Adrenal gland (tissue), 12 donors: ENCODE data around the gene DENND4A. TPM values are rescaled to one million over a fixed set of nuclear protein-coding genes. Genes with fewer than 3 reads are reported as not detected.
A peak's percentile ranks its signal among the peaks of the same experiment; 100 is the strongest.

Experiments
- DNase-seq, 7 donors: peaks; one replicate each; pipeline ENCODE4 v3.0.0-alpha.2; 2019 to 2020
- H3K27ac ChIP-seq, 5 donors: fragments of 200-600 bp; sonication (generic) in 4 of 5; 1 replicate in 3 of 5; 2 replicates in 2 of 5; pipeline versions ENCODE4 v1.5.1 to v1.8.0; 2016 to 2020; ENCODE audit warnings: mild to moderate bottlenecking in 1 of 5
- H3K27me3 ChIP-seq: fragments of 200-600 bp; 2 replicates; pipeline ENCODE4 v1.8.0; 2021
- H3K36me3 ChIP-seq, 2 donors: fragments of 200-600 bp; replicated peaks in 1 of 2; 1 replicate in 1 of 2; 2 replicates in 1 of 2; pipeline versions ENCODE4 v1.5.1 to v1.8.0; 2018 to 2022
- H3K4me1 ChIP-seq, 2 donors: fragments of 200-600 bp; replicated peaks in 1 of 2; 1 replicate in 1 of 2; 2 replicates in 1 of 2; pipeline versions ENCODE4 v1.5.1 to v1.8.0; 2018 to 2021
- H3K4me3 ChIP-seq, 4 donors: fragments of 200-600 bp; sonication (generic) in 3 of 4; one replicate each; pipeline ENCODE4 v1.5.1; 2016 to 2018
- H3K9me3 ChIP-seq, 3 donors: fragments of 200-600 bp; sonication (generic) in 1 of 3; replicated peaks in 1 of 3; 1 replicate in 2 of 3; 2 replicates in 1 of 3; pipeline versions ENCODE4 v1.5.1 to v1.8.0; 2016 to 2021
- POLR2A ChIP-seq, 2 donors: fragments of 450-650 bp; IDR thresholded peaks; one replicate each; pipeline ENCODE4 v1.6.1; 2017; ENCODE audit warnings: antibody characterized with exemption in 2 of 2, mild to moderate bottlenecking in 2 of 2, moderate library complexity in 1 of 2
- WGBS, 4 donors: extraction: QIAGEN DNeasy Blood & Tissue Kit in 2 of 4; methylation state at CpG; one replicate each; pipeline versions ENCODE4 v1.1.5 to v1.1.7; 2013 to 2017; 5-methylcytosine and 5-hydroxymethylcytosine counted together
- intact Hi-C, 2 donors: fragments of 100-400 bp; cut with DNase I; formaldehyde crosslinking; loops; one replicate each; pipeline versions ENCODE4 v1.14.1 to v1.15.0; 2022 to 2023
- polyA plus RNA-seq, 3 donors: library from polyadenylated mRNA; stranded (reverse); fragments of 200-250 nt in 2 of 3; fragments of 350-450 nt in 1 of 3; fragmentation: Illumina TruSeq in 1 of 3; extraction: RNeasy Lipid Tissue Mini Kit (QIAGEN cat#74804) in 1 of 3; gene quantifications; one replicate each; pipeline ENCODE4 v1.2.3, GENCODE V29; 2013 to 2014
- total RNA-seq, 9 donors: library from RNA; depleted of rRNA in 4 of 9; stranded (reverse); fragments of >200 nt in 4 of 9; fragments of 120-200 nt in 1 of 9; fragmentation: NEBNext Ultra II Directional in 1 of 9; extraction: Animal tissue kit (Norgen Biotek cat#: 25700) in 1 of 9; gene quantifications; one replicate each; pipeline versions ENCODE4 v1.1.0 to v1.2.4, GENCODE V29; 2013 to 2023
- TF ChIP-seq, protein P1 (sequence below), 6 experiments: fragments of 450-650 bp in 4 of 6; fragments of 200-600 bp in 2 of 6; sonication (generic) in 1 of 6; IDR thresholded peaks; 1 replicate in 5 of 6; 2 replicates in 1 of 6; pipeline versions ENCODE4 v1.5.1 to v1.8.0; 2016 to 2021; ENCODE audit warnings: antibody characterized with exemption in 6 of 6, mild to moderate bottlenecking in 2 of 6, moderate library complexity in 1 of 6
- donor health status: healthy with polysubstance abuse.
- donor health status: Bipolar disorder and iron deficiency.
- donor health status: DM: yes; HTN: yes; CAD: no.
- donor health status: DM: no; HTN: no; CAD: no.
- donor health status: DM: no; HTN: no; CAD: no.
- donor health status: DM: yes; HTN: yes; CAD: no.

The DENND4A gene
- total and polyA plus RNA-seq, 12 donors: 12.9 to 51.8 (median 35.0) TPM

DNA sequence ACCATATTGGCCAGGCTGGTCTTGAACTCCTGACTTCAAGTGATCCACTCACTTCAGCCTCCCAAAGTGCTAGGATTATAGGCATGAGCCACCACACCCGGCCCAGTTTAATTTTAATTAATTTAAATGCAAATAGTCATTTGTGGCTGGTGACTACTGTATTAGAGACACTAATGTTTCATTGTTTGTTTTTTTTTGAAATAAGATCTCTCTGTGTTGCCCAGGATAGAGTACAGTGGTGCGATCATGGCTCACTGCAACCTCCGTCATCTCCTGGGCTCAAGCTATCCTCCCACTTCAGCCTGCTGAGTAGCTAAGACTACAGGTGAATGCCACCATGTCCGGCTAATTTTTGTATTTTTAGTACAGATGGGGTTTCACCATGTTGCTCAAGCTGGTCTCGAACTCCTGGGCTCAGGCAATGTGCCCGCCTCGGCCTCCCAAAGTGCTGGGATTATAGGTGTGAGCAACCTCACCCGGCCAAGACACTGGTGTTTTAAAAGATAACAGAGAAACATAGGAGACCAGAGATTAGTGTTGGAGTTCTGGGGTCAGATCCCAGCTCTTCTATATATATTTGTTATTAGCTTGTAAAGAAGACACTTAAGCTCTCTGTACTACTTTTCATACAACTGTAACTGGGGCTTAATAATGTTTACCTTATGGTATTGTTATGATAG lies 42.6 kb upstream of the DENND4A start:
- Histone ChIP-seq H3K36me3 (no peaks in the 10 kb centered on the region), H3K9me3 (no peaks in the 10 kb centered on the region), H3K4me3 (no peak overlapping the region), H3K27me3 (no peaks in the 10 kb centered on the region), H3K27ac (peak overlapping the region in 2 of 5 donors; percentile 91 to 94), H3K4me1 (peaks cover 23 to 35% of the 10 kb centered on the region in 2 donors)
- no peak for TF ChIP-seq POLR2A (IDR thresholded peaks at IDR 0.05)
- TF ChIP-seq, protein P1, sequence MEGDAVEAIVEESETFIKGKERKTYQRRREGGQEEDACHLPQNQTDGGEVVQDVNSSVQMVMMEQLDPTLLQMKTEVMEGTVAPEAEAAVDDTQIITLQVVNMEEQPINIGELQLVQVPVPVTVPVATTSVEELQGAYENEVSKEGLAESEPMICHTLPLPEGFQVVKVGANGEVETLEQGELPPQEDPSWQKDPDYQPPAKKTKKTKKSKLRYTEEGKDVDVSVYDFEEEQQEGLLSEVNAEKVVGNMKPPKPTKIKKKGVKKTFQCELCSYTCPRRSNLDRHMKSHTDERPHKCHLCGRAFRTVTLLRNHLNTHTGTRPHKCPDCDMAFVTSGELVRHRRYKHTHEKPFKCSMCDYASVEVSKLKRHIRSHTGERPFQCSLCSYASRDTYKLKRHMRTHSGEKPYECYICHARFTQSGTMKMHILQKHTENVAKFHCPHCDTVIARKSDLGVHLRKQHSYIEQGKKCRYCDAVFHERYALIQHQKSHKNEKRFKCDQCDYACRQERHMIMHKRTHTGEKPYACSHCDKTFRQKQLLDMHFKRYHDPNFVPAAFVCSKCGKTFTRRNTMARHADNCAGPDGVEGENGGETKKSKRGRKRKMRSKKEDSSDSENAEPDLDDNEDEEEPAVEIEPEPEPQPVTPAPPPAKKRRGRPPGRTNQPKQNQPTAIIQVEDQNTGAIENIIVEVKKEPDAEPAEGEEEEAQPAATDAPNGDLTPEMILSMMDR (IDR thresholded peaks at IDR 0.05): no peak
- DNase-seq: no peak
- WGBS, 4 donors: 93 to 96% (median 94%) methylated on average over 8 of the region's 8 CpGs
- intact Hi-C loops: no loop called here

DNA sequence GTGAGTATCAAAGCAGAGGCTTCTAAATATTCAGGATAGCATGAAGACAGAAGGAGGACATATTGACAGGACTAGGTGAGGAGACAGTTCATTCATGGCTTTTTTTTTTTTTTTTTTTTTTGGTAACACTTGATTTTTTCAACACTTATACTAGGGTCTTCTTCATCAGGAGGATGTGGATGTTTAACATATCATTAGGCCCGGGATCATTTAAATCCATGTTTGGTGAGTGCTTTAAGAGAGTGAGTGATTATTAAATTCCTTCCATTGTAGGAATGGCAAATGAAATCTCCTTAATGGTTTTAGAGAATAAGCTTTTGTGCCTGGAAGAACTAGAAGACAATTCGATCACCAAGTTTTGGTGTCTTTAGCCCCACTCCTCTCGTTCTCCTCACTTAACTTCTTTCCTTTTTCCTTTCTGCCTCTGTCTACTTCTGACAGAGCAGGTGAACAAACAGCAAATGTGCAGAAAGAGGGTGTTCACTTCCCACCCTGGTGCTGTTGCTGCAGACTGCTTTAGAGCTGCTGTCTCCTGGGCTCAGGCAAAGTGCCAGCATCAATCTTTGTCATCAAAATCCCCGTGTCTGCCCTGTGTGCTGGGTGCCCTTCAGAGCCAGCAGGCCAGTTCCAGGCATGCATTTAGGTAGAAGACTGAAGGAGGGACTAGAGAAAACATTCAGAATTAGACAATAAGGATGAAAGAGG lies 41.6 kb upstream of the DENND4A start:
- no peaks in the 10 kb centered on the region for H3K27me3 ChIP-seq
- DNase-seq: peak; percentile 36 to 76 (median 47)
- H3K36me3 ChIP-seq: no peaks in the 10 kb centered on the region
- TF ChIP-seq, protein P1 (IDR thresholded peaks at IDR 0.05): no peak
- TF ChIP-seq POLR2A (IDR thresholded peaks at IDR 0.05): no peak
- peaks cover 23 to 41% of the 10 kb centered on the region in 2 donors for H3K4me1 ChIP-seq
- intact Hi-C loops: no loop called here
- peak overlapping the region; percentile 55 to 94 (median 89) for H3K27ac ChIP-seq
- H3K9me3 ChIP-seq: no peaks in the 10 kb centered on the region
- H3K4me3 ChIP-seq: no peak overlapping the region
- WGBS, 4 donors: 55 to 59% (median 58%) methylated on average over 4 of the region's 4 CpGs

DNA sequence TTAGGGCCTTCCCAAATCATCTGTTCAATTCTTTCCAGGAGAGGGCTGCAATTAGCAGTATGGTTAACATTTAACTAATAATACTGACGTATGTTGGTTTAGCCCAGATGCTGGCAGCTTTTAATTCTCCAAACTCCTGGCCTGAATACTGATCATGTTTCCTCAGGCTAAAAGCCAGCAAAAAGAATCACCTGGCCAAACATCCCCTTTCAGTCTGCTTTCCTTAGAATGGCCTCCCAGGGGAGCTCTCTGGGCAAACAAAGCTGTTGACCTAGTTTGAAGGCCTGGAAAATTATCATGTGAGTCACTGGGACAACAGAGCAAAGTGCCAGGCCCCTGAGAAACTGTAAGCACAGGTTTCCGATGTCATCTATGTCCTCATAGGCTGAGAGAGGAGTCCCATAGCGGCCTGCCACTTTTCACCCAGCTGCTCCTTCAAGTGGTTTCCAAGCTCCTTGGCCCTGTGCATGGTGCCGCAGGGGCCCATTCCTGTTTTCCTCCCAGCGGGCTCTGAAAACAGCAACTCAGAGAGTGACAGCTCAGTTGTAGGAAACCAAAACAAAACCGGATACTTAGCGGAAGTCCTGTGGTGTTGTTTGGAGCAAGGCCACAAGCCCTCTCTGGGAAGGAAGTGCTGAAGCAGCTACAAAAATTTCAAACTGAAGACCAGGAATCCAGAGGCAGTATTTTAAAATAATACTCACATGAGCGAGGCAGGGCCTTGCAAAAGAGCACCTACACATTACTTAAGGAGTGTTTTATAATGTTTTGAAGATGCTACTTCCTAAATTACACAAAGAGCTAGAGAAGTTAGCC lies 40.7 kb upstream of the DENND4A start:
- TF ChIP-seq, protein P1 (IDR thresholded peaks at IDR 0.05): peak in 4 of 6 experiments; percentile 21 to 40 (median 28)
- peak in 1 of 2 donors; percentile 63 for TF ChIP-seq POLR2A (IDR thresholded peaks at IDR 0.05)
- H3K27me3 ChIP-seq: no peaks in the 10 kb centered on the region
- H3K36me3 ChIP-seq: no peaks in the 10 kb centered on the region
- H3K4me3 ChIP-seq: peak overlapping the region in 1 of 4 donors; percentile 24
- H3K27ac ChIP-seq: peak overlapping the region; percentile 55 to 94 (median 89)
- H3K9me3 ChIP-seq: no peaks in the 10 kb centered on the region
- H3K4me1 ChIP-seq: peaks cover 23 to 41% of the 10 kb centered on the region in 2 donors
- intact Hi-C loops: no loop called here
- peak; percentile 81 to 97 (median 90) for DNase-seq
- 3 to 8% (median 5%) methylated on average over 8 of the region's 8 CpGs for WGBS, 4 donors
